ENCODE measurements around the gene H2AZ1. TPM values are rescaled to one million over a fixed set of nuclear protein-coding genes. Genes with fewer than 3 reads are reported as not detected.

Gene H2AZ1
- polyA plus RNA-seq, 3 donors = 71.6 to 154 (median 144) TPM

DNA sequence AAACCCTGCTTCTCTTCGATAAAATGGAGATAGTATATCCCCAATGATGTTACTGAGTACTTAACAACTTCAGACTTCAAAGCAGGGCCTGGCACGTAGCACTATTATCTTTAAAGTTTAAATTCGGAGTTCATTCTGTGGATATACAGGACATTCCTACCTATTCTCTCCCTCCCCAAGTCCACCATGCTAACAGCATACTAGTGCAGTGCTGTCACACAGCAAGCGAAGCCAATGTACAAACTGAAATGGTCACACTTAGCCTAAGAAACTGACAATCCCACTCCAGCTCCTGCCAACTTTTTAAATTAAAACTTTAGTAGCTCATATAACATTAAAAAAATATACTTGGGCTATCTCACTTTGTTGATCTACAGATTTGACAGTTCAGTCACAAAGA, 2.5 kb downstream of the H2AZ1 start:
- 74 to 86% (median 84%) methylated on average over 4 of the region's 4 CpGs for WGBS, 3 donors
- H3K27ac ChIP-seq (ENCODE audit: low read depth, low read length) = no peak overlapping the region

DNA sequence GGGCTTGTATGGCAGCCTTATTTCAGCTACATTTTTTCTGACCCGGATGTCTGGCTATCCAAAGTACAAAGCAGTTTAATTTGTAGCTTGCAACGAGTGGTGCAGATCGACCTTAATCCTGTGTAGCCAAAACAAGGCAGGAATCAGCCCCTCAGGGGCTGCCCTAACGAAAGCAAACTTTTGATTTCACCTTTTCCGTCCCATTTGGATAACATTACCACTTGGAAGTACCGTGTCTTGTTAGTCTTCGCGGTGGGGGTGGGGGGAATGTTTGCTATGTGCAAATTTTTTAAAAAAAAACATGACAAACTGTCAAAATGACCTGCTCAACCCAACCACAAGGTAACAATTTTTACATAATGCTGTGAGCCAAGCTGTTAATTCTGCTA, 2.9 kb downstream of the H2AZ1 start:
- H3K27ac ChIP-seq (ENCODE audit: low read depth, low read length) = no peak overlapping the region
- WGBS, 3 donors = 7 to 30% (median 27%) methylated on average over 8 of the region's 8 CpGs

DNA sequence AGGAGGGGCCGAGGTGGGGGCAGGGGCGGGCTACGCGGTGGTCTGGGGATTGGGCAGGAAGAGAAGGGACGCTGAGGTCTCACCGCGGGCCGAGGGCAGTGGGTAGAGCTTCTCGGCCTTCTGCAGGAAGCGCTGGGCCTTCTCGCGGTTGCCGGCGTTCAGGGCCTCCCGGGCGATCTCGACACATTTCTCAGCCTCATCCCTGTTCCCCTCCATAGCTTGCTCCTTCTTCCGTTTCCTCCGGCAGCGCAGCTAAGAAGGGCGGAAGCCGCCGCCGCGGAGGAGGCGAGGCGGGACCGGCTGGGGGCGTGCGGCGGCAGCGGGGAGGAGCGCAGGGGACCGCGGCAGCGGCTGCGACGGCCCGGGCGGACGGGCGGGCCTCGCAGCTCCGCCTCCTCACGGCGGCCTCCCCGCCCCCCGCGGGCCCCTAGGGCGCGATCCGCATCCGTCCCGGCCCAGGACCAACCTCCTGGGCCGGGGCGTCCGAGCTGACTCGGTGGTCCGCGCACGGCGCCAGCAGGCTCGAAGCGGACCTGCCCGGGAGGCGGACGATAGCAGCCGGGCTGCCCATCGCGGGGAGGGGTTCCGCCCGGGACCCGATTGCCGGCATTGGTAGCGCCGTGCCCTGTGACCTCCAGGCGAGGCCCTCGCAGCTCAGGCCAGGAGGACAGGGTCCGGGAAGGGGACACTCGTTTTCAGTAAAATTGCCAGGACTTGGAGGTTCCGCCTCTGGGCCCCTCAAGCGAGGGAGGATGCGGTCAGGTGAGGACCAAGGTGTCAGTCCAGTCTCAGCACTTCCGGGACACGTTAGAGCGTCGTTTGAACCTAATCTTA, 3.5 kb downstream of the H2AZ1 start, which contains the start of gene DNAJB14:
Gene DNAJB14, minus strand, starts transcription at position 263 of the 834 bp plus-strand sequence. Its CDS starts 47 bp downstream, at position 216.
- peak within 1 kb of the TSS; percentile 30 for H3K27ac ChIP-seq (ENCODE audit: low read depth, low read length)
- WGBS, 3 donors = 1 to 3% (median 1%) methylated on average over 58 to 87 of the region's 87 CpGs

DNA sequence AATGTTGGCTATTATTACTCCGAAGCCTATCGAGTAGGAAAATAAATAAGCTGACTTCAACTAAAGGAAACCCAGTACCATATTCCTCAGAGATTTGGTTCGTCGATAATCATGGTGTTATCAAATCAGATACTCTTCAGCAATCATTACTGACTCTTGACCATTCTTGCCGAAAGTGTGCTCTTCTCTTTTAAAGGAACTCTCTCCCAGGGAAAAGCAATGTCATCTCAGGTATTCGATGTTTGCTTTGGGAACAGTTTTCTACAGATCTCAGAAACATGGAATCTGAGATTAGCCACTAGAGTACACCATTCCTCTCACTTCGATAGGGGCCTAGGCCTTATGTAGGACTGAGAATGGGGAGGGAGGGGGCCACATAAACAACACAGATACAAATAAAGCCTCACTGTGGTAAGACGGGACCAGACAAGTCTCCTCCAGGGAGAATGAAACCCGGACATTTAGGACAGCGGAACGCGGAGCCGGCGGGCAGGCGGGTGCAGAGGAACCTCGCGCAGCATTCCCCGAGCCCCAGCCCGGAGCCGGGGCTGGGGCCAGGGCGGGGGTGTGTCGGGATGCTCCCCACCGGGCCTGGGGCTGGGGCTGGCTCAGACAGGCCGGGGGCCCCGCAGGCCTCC, 4.2 kb downstream of the H2AZ1 start:
- no peak overlapping the region for H3K27ac ChIP-seq (ENCODE audit: low read depth, low read length)
- WGBS, 3 donors = 0 to 2% (median 1%) methylated on average over 23 to 25 of the region's 25 CpGs

GRCh38 chr4:99943904-99944437, 6.1 kb downstream of the H2AZ1 start:
- 78 to 93% (median 89%) methylated on average over 2 of the region's 2 CpGs for WGBS, 3 donors
- H3K27ac ChIP-seq (ENCODE audit: low read depth, low read length) = no peak overlapping the region

GRCh38 chr4:99938243-99938753, 11.8 kb downstream of the H2AZ1 start:
- H3K27ac ChIP-seq (ENCODE audit: low read depth, low read length) = no peak overlapping the region
- WGBS, 3 donors = 95 to 97% (median 97%) methylated on average over 3 of the region's 3 CpGs

GRCh38 chr4:99934891-99935290, 15.2 kb downstream of the H2AZ1 start:
- H3K27ac ChIP-seq (ENCODE audit: low read depth, low read length) = no peak overlapping the region

DNA sequence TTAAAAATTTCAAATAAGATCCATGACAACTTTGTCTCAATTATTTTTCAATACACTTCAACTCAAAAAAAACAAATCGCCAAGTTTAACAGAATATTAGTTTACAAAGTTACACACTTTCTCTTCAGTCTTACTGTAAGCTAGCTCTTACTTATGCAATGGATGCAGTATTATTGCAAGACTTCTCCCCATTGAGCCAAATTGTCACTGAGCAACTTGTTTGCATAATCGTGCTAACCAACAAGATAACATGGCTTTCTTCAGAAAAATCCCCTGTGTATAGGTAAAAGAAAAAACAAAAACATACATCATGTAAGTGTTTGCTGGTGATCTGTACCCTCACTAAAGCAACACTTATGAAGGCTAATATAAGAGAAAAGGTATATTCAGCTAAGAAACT, 22.5 kb downstream of the H2AZ1 start:
- WGBS, 3 donors = 58 to 65% (median 63%) methylated on average over 2 of the region's 2 CpGs
- H3K27ac ChIP-seq (ENCODE audit: low read depth, low read length) = no peak overlapping the region

DNA sequence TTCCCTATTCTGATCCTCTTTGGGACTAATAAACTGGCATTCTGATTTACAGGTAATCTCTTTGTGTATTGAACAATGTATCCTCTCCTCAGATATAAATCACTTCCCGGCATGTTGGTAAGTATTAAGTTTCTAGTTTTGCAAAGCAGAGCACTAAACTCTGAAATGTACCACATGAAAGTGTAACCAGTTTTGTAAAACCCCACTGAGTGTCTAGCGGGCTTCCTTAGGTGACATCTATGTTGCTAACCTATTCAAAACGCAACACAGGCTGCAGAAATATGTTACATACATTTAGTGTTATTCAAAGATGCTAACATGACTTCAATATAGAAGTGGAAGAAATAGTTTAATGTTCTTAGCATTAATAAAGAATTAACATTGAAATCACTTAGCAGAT, 28.9 kb downstream of the H2AZ1 start:
- H3K27ac ChIP-seq (ENCODE audit: low read depth, low read length) = no peak overlapping the region
- 94 to 96% (median 96%) methylated on average over 3 of the region's 3 CpGs for WGBS, 3 donors

DNA sequence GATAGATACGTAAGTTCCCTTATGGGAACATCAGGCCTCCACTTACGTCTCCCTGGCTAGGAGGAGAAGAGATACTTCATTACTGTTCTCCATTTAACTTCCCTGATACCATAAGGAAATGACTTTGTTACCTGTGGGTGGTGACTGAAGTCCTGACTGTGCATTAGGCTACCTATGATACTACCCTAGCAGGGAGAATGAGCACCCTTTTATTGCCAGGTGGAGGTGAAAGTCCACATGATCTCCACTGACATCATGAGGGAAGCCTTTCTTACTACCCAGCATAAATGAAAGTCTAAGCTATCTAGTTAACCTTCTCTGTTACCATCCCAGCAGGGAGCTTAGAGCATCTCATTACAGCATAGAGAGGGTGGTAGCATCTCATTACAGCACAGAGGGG, 31.4 kb downstream of the H2AZ1 start:
- 97 to 100% (median 98%) methylated on average over 2 of the region's 2 CpGs for WGBS, 3 donors
- no peak overlapping the region for H3K27ac ChIP-seq (ENCODE audit: low read depth, low read length)

DNA sequence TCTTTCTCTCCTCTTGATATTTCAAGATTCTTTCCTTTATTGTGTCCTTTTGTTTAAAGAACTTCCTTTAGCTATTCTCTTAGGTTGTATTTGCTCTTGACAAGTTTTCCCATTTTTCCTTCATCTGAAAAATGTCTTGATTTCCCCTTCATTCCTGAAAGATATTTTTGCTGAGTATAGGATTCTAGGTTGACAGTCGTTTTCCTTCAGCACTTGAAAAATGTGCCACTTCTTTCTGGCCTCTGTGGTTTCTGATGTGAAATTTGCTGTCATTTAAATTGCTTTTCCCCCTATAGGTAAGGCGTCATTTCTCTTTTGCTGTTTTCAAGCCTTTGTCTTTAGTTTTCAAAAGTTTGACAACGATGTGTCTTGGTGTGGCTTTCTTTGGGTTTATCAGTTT, 32.5 kb downstream of the H2AZ1 start:
- H3K27ac ChIP-seq (ENCODE audit: low read depth, low read length) = no peak overlapping the region
- 97 to 98% (median 98%) methylated on average over 3 of the region's 3 CpGs for WGBS, 3 donors

DNA sequence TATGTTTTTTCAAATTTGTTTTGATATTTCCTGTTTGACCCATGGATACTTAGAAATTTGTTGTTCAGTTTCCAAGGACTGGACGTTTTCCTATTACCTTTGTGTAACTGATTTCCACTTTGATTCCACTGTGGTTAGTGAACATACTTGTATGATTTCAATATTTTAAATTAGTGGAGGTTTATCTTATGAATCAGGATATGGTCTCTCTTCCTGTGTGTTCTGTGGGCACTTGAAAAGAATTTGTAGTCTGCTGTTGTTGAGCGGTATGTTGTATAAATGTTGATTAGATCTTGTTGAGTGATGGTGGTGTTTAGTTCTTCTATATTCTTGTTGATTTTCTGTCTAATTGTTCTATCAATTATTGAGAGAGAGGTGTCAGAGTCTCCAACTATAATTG, 34.6 kb downstream of the H2AZ1 start:
- H3K27ac ChIP-seq (ENCODE audit: low read depth, low read length) = no peak overlapping the region
- WGBS, 3 donors = 81 to 91% (median 90%) methylated on average over 2 of the region's 2 CpGs

Other genes with a start within 250 kb of the H2AZ1 start
- gene DAPP1, start 133.4 kb downstream of the H2AZ1 start, polyA plus RNA-seq = 1 to 10 TPM in 2 of 3 donors, under 1 TPM in 1; 0.36 to 1.5 (median 1.2) TPM
- 10 to 100 TPM; 17.9 to 49.4 (median 25.7) TPM for gene LAMTOR3, start 55.8 kb downstream of the H2AZ1 start, polyA plus RNA-seq
- gene DNAJB14, start 3.7 kb downstream of the H2AZ1 start, polyA plus RNA-seq = 10 to 100 TPM in 1 of 3 donors, 1 to 10 TPM in 2; 5.3 to 22.1 (median 7.0) TPM
- 1 to 10 TPM in 2 of 3 donors, under 1 TPM in 1; 0.43 to 2.7 (median 2.5) TPM for gene DDIT4L, start 240.2 kb upstream of the H2AZ1 start, polyA plus RNA-seq

Data from adipose tissue (tissue), 3 donors.